ENCODE results near the gene ACTR10.

ACTR10 gene

GRCh38 chr14:58280954-58281787 lies 81.2 kb downstream of the ACTR10 start:
- DNase-seq (ENCODE audit: low read depth in 2 of 2), result no peak

- no peak for DNase-seq (ENCODE audit: low read depth in 2 of 2)
These were observed 82.0 kb downstream of the ACTR10 start for GRCh38 chr14:58281969-58282368.

GRCh38 chr14:58282925-58283593 lies 83.1 kb downstream of the ACTR10 start:
- no peak for DNase-seq (ENCODE audit: low read depth in 2 of 2)

GRCh38 chr14:58283730-58284129 lies 83.8 kb downstream of the ACTR10 start:
- DNase-seq (ENCODE audit: low read depth in 2 of 2), result no peak

GRCh38 chr14:58285132-58285531 lies 85.2 kb downstream of the ACTR10 start:
- DNase-seq (ENCODE audit: low read depth in 2 of 2), result no peak

Data from activated CD4-positive, alpha-beta T cell treated with anti-CD3 and anti-CD28 coated beads for 24 hours (primary cell).